ENCODE results near the gene ERLIN1. TPM values are rescaled to one million over a fixed set of nuclear protein-coding genes. Genes with fewer than 3 reads are reported as not detected.

Gene ERLIN1
- polyA plus RNA-seq, 4 donors = 6.5 to 88.5 (median 19.0) TPM

DNA sequence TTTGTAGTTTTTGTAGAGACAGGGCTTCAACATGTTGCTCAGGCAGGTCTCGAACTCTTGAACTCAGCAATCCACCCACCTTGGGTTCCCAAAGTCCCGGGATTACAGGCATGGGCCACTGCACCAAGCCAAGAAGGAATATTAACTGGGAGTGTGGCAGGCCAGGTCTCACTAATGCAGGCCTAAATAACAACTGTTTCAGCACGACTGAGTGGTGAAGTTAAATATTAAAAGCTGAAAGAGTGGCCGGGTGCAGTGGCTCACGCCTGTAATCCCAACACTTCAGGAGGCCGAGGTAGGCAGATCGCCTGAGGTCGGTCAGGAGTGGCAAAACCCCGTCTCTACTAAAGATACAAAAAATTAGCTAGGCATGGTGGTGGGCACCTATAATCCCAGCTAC is 22.4 kb upstream of the ERLIN1 start:
- no peak overlapping the region for H3K27ac ChIP-seq (ENCODE audit: low read depth in 1 of 3, low read length in 2 of 3)
- H3K36me3 ChIP-seq (ENCODE audit: control insufficient read depth in 3 of 3, insufficient read depth in 2 of 3, low read depth in 1 of 3, low read length in 3 of 3) = peaks cover 14 to 26% (median 17%) of the 10 kb centered on the region in 3 donors
- peaks cover 0 to 3% of the 10 kb centered on the region in 2 donors for H3K9me3 ChIP-seq (ENCODE audit: control insufficient read depth in 2 of 2, insufficient read depth in 1 of 2, low read depth in 1 of 2, low read length in 1 of 2)
- no peaks in the 10 kb centered on the region for H3K4me1 ChIP-seq (ENCODE audit: control insufficient read depth in 3 of 3, insufficient read depth in 2 of 3, low read depth in 1 of 3, low read length in 2 of 3)
- no peaks in the 10 kb centered on the region for H3K27me3 ChIP-seq (ENCODE audit: control insufficient read depth in 3 of 3, insufficient read depth in 3 of 3, low read length in 3 of 3)
- DNase-seq = no peak
- WGBS, 3 donors = 92 to 94% (median 93%) methylated on average over 9 of the region's 9 CpGs
- no peak for FAIRE-seq
- H3K4me3 ChIP-seq (ENCODE audit: low read depth in 1 of 3, low read length in 3 of 3) = no peak overlapping the region

DNA sequence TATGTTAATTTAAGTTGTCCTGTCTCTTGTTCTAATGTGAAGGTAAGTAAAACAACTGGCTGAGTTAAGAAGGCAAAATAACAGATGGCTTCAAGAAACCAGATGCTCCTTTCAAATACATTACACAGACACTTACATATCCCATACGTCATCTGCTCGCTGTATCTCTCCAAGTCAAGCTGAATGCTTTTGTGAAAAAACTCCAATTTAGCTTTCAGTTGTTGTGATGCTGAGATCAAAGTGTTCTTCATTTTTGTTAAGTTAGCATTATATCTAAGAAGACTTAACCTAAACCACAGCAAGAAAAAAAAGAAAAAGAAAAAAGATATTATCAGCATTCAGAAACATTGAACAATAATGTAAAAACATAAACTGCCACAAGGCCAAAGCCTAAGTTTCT is 18.5 kb upstream of the ERLIN1 start:
- Histone ChIP-seq H3K27ac (ENCODE audit: low read depth in 1 of 3, low read length in 2 of 3) (no peak overlapping the region), H3K4me3 (ENCODE audit: low read depth in 1 of 3, low read length in 3 of 3) (no peak overlapping the region), H3K36me3 (ENCODE audit: control insufficient read depth in 3 of 3, insufficient read depth in 2 of 3, low read depth in 1 of 3, low read length in 3 of 3) (peaks cover 12 to 22% (median 14%) of the 10 kb centered on the region in 3 donors), H3K27me3 (ENCODE audit: control insufficient read depth in 3 of 3, insufficient read depth in 3 of 3, low read length in 3 of 3) (no peaks in the 10 kb centered on the region), H3K9me3 (ENCODE audit: control insufficient read depth in 2 of 2, insufficient read depth in 1 of 2, low read depth in 1 of 2, low read length in 1 of 2) (peaks cover 0 to 3% of the 10 kb centered on the region in 2 donors), H3K4me1 (ENCODE audit: control insufficient read depth in 3 of 3, insufficient read depth in 2 of 3, low read depth in 1 of 3, low read length in 2 of 3) (no peaks in the 10 kb centered on the region)
- FAIRE-seq (no peak), DNase-seq (no peak)
- 92 to 99% (median 94%) methylated on average over 2 of the region's 2 CpGs for WGBS, 3 donors

DNA sequence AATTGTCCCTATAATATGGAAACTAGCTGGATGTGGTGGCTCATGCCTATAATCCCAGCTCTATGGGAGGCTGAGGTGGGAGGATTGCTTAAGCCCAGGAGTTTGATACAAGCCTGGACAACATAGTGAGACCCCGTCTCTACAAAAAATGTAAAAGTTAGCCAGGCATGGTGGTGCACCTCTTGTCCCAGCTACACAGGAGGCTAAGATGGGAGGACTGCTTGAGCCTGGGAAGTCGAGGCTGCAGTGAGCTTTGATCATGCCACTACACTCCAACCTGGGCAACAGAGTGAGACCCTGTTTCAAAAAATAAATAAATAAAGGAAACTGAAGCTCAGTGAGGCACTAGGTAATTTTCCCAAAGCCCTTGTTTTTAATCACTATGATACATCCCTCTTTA is 15.7 kb upstream of the ERLIN1 start:
- Histone ChIP-seq H3K4me3 (ENCODE audit: low read depth in 1 of 3, low read length in 3 of 3) (no peak overlapping the region), H3K27me3 (ENCODE audit: control insufficient read depth in 3 of 3, insufficient read depth in 3 of 3, low read length in 3 of 3) (no peaks in the 10 kb centered on the region), H3K9me3 (ENCODE audit: control insufficient read depth in 2 of 2, insufficient read depth in 1 of 2, low read depth in 1 of 2, low read length in 1 of 2) (peaks cover 0 to 3% of the 10 kb centered on the region in 2 donors), H3K4me1 (ENCODE audit: control insufficient read depth in 3 of 3, insufficient read depth in 2 of 3, low read depth in 1 of 3, low read length in 2 of 3) (no peaks in the 10 kb centered on the region), H3K36me3 (ENCODE audit: control insufficient read depth in 3 of 3, insufficient read depth in 2 of 3, low read depth in 1 of 3, low read length in 3 of 3) (peaks cover 7 to 18% (median 13%) of the 10 kb centered on the region in 3 donors), H3K27ac (ENCODE audit: low read depth in 1 of 3, low read length in 2 of 3) (no peak overlapping the region)
- no peak for FAIRE-seq
- WGBS, 3 donors = 95 to 97% (median 97%) methylated on average over 2 of the region's 2 CpGs
- no peak for DNase-seq

DNA sequence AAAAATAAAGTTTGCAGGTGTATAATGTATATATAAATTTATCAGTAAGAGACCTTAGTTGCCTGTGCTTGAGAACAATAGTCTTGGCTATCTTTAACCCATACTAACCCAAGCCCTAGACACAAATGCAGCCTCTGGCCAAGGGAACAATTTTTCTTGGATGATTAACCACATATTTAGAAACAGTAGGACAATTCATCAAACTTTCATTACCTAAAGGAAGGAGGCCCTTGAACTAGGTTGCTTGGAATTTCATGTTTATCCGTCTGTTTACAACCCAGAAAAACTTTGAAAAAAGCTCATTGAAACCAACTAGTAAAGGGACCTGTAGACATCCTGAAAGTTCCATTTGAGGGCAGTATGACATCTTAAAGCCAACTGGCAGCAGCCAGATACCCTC is 8.9 kb upstream of the ERLIN1 start:
- 77 to 97% (median 86%) methylated on average over 1 of the region's 1 CpG for WGBS, 3 donors
- peaks cover 7 to 21% (median 13%) of the 10 kb centered on the region in 3 donors for H3K36me3 ChIP-seq (ENCODE audit: control insufficient read depth in 3 of 3, insufficient read depth in 2 of 3, low read depth in 1 of 3, low read length in 3 of 3)
- no peak for FAIRE-seq

GRCh38 chr10:100192350-100192749 is 6.5 kb upstream of the ERLIN1 start:
- DNase-seq (no peak), FAIRE-seq (no peak)
- no peak overlapping the region for H3K4me3 ChIP-seq (ENCODE audit: low read depth in 1 of 3, low read length in 3 of 3)
- H3K27me3 ChIP-seq (ENCODE audit: control insufficient read depth in 3 of 3, insufficient read depth in 3 of 3, low read length in 3 of 3) = no peaks in the 10 kb centered on the region
- WGBS, 3 donors = 81 to 95% (median 94%) methylated on average over 2 of the region's 2 CpGs
- no peaks in the 10 kb centered on the region for H3K9me3 ChIP-seq (ENCODE audit: control insufficient read depth in 2 of 2, insufficient read depth in 1 of 2, low read depth in 1 of 2, low read length in 1 of 2)
- peaks cover 7 to 17% (median 14%) of the 10 kb centered on the region in 3 donors for H3K36me3 ChIP-seq (ENCODE audit: control insufficient read depth in 3 of 3, insufficient read depth in 2 of 3, low read depth in 1 of 3, low read length in 3 of 3)
- no peak overlapping the region for H3K27ac ChIP-seq (ENCODE audit: low read depth in 1 of 3, low read length in 2 of 3)
- peaks cover 0 to 1% (median 0%) of the 10 kb centered on the region in 3 donors for H3K4me1 ChIP-seq (ENCODE audit: control insufficient read depth in 3 of 3, insufficient read depth in 2 of 3, low read depth in 1 of 3, low read length in 2 of 3)

More for the DNA sequence above, 8.9 kb upstream of the ERLIN1 start:
- Histone ChIP-seq H3K27ac (ENCODE audit: low read depth in 1 of 3, low read length in 2 of 3) (no peak overlapping the region), H3K27me3 (ENCODE audit: control insufficient read depth in 3 of 3, insufficient read depth in 3 of 3, low read length in 3 of 3) (no peaks in the 10 kb centered on the region), H3K4me3 (ENCODE audit: low read depth in 1 of 3, low read length in 3 of 3) (no peak overlapping the region), H3K9me3 (ENCODE audit: control insufficient read depth in 2 of 2, insufficient read depth in 1 of 2, low read depth in 1 of 2, low read length in 1 of 2) (no peaks in the 10 kb centered on the region), H3K4me1 (ENCODE audit: control insufficient read depth in 3 of 3, insufficient read depth in 2 of 3, low read depth in 1 of 3, low read length in 2 of 3) (no peaks in the 10 kb centered on the region)
- DNase-seq = no peak

DNA sequence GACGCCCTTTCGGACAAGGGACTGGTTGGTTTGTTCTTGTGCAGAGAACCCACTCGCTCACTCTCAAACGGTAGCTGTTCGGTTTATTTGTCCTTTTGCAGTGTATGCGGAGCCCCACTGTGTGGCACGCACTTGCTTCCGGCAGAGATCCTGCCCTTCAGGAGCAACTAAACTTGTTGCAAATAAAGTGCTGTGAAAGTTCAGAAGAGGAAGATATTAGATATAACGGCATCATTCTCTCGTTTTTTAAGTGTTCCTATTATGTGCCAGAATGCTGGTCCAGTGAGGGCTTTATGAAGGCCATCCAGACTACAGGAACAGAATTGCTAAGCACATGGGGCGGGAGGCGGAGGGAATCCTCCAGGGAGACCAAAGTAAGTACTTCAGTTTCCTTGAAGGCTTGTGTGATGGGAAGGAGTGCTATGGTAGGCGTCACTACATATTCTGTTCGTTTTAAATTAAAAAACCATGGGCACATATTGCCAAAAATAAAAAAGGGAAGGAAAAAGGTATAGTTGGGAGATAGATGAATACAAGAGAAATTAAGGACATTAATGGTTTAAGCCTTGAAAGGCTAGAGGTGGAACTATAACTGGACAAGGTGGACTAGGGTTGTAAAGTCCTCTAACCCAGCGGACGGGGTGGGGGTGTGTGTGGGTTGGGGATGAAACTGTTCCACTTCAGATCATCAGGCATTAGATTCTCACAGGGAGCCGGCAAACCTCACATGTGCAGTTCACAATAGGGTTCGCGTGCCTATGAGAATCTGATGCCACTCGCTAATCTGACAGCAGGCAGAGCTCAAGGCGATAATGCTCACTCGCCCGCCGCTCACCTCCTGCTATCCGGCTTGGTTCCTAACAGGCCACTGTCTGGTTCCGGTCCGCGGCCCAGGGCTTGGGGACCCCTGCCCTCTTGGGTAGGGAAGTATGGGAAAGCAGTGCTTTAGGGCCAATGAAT is 704 bp upstream of the ERLIN1 start:
- H3K4me3 ChIP-seq (ENCODE audit: low read depth in 1 of 3, low read length in 3 of 3) = peak overlapping the region; percentile 53 to 97 (median 80)
- WGBS, 3 donors = 19 to 29% (median 22%) methylated on average over 28 of the region's 28 CpGs
- peak; percentile 18 to 60 for DNase-seq
- FAIRE-seq = no peak
- H3K9me3 ChIP-seq (ENCODE audit: control insufficient read depth in 2 of 2, insufficient read depth in 1 of 2, low read depth in 1 of 2, low read length in 1 of 2) = no peaks in the 10 kb centered on the region
- peaks cover 3 to 23% (median 9%) of the 10 kb centered on the region in 3 donors for H3K4me1 ChIP-seq (ENCODE audit: control insufficient read depth in 3 of 3, insufficient read depth in 2 of 3, low read depth in 1 of 3, low read length in 2 of 3)
- peaks cover 3 to 14% (median 3%) of the 10 kb centered on the region in 3 donors for H3K36me3 ChIP-seq (ENCODE audit: control insufficient read depth in 3 of 3, insufficient read depth in 2 of 3, low read depth in 1 of 3, low read length in 3 of 3)
- H3K27me3 ChIP-seq (ENCODE audit: control insufficient read depth in 3 of 3, insufficient read depth in 3 of 3, low read length in 3 of 3) = no peaks in the 10 kb centered on the region
- H3K27ac ChIP-seq (ENCODE audit: low read depth in 1 of 3, low read length in 2 of 3) = peak overlapping the region; percentile 70 to 88 (median 77)

DNA sequence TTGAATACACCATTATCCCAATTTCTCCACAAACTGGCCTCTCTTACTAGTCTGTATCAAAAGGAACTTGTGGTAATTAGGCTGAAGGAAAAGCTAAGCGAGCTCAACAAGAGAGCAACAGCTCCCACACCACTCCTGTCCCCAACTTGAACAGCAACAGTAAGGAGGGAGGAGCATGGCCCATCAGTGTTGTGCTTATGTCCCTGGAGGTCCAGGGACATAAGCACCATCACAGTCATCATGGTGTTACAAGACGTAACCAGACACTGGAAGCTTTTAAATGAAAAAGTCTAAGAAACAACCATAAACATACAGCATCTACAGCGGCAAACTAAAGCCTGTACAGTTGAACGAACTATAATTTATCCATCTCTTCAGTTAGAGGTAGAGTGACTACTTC is 989 bp downstream of the ERLIN1 start:
- peak; percentile 47 for DNase-seq
- no peak for FAIRE-seq
- Histone ChIP-seq H3K4me1 (ENCODE audit: control insufficient read depth in 3 of 3, insufficient read depth in 2 of 3, low read depth in 1 of 3, low read length in 2 of 3) (peaks cover 3 to 34% (median 9%) of the 10 kb centered on the region in 3 donors), H3K27me3 (ENCODE audit: control insufficient read depth in 3 of 3, insufficient read depth in 3 of 3, low read length in 3 of 3) (no peaks in the 10 kb centered on the region), H3K36me3 (ENCODE audit: control insufficient read depth in 3 of 3, insufficient read depth in 2 of 3, low read depth in 1 of 3, low read length in 3 of 3) (peaks cover 0 to 12% (median 3%) of the 10 kb centered on the region in 3 donors), H3K27ac (ENCODE audit: low read depth in 1 of 3, low read length in 2 of 3) (peak overlapping the region; percentile 43 to 96 (median 72)), H3K4me3 (ENCODE audit: low read depth in 1 of 3, low read length in 3 of 3) (peak overlapping the region; percentile 53 to 97 (median 80)), H3K9me3 (ENCODE audit: control insufficient read depth in 2 of 2, insufficient read depth in 1 of 2, low read depth in 1 of 2, low read length in 1 of 2) (no peaks in the 10 kb centered on the region)
- 2 to 5% (median 3%) methylated on average over 4 of the region's 4 CpGs for WGBS, 3 donors

DNA sequence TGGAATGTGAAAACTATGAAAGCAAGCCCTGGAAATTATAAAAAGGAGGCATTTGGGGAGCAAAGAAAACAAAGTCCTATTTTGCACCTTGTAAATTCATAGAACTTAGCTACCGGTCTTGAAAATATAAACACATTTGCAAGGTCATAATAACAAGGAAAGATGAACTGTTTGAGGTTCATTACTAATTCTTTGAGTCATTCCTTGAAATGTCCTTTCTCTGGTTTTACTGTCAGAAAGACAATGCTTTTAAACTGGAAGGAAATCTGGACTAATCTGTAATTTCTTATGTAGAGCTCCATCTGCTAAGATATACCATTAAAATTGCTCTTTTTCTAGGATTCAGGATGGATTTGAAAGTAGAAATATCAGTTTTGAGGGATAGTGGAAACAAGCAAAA is 1.4 kb downstream of the ERLIN1 start:
- Histone ChIP-seq H3K9me3 (ENCODE audit: control insufficient read depth in 2 of 2, insufficient read depth in 1 of 2, low read depth in 1 of 2, low read length in 1 of 2) (no peaks in the 10 kb centered on the region), H3K4me3 (ENCODE audit: low read depth in 1 of 3, low read length in 3 of 3) (peak overlapping the region in 2 of 3 donors; percentile 80 to 97), H3K27me3 (ENCODE audit: control insufficient read depth in 3 of 3, insufficient read depth in 3 of 3, low read length in 3 of 3) (no peaks in the 10 kb centered on the region), H3K36me3 (ENCODE audit: control insufficient read depth in 3 of 3, insufficient read depth in 2 of 3, low read depth in 1 of 3, low read length in 3 of 3) (peaks cover 0 to 10% (median 3%) of the 10 kb centered on the region in 3 donors), H3K4me1 (ENCODE audit: control insufficient read depth in 3 of 3, insufficient read depth in 2 of 3, low read depth in 1 of 3, low read length in 2 of 3) (peaks cover 3 to 38% (median 10%) of the 10 kb centered on the region in 3 donors), H3K27ac (ENCODE audit: low read depth in 1 of 3, low read length in 2 of 3) (peak overlapping the region in 2 of 3 donors; percentile 72 to 96)
- FAIRE-seq (no peak), DNase-seq (no peak)
- WGBS, 3 donors = 8 to 37% (median 11%) methylated on average over 1 of the region's 1 CpG
